Measurements from ENCODE around the gene TRIM33. TPM values are rescaled to one million over a fixed set of nuclear protein-coding genes. Genes with fewer than 3 reads are reported as not detected.

Gene TRIM33
- total RNA-seq, 1 donor from 2014 or later, result 72.3 TPM

- Mint-ChIP-seq H3K4me3 (no peak overlapping the region), H3K9me3 (peaks cover 7% of the 10 kb centered on the region), H3K4me1 (no peaks in the 10 kb centered on the region), H3K27me3 (ENCODE audit: low read depth) (no peaks in the 10 kb centered on the region), H3K36me3 (peaks cover 48% of the 10 kb centered on the region), H3K27ac (peak overlapping the region; percentile 61)
- DNase-seq (ENCODE audit: low spot score in 2 of 2, unreplicated experiment in 2 of 2), result no peak
- TF ChIP-seq CTCF (IDR thresholded peaks at IDR 0.05; ENCODE audit: unreplicated experiment), result no peak
Measured at GRCh38 chr1:114458237-114458777, 52.7 kb downstream of the TRIM33 start.

- Mint-ChIP-seq H3K4me1 (no peaks in the 10 kb centered on the region), H3K4me3 (no peak overlapping the region), H3K9me3 (peaks cover 7% of the 10 kb centered on the region), H3K36me3 (peaks cover 51% of the 10 kb centered on the region), H3K27ac (peak overlapping the region; percentile 61), H3K27me3 (ENCODE audit: low read depth) (no peaks in the 10 kb centered on the region)
- no peak for TF ChIP-seq CTCF (IDR thresholded peaks at IDR 0.05; ENCODE audit: unreplicated experiment)
- no peak for DNase-seq (ENCODE audit: low spot score in 2 of 2, unreplicated experiment in 2 of 2)
Measured at GRCh38 chr1:114457675-114458236, 53.2 kb downstream of the TRIM33 start.

GRCh38 chr1:114456586-114456985 is 54.4 kb downstream of the TRIM33 start:
- no peak overlapping the region for H3K27ac Mint-ChIP-seq
- H3K9me3 Mint-ChIP-seq, result peaks cover 7% of the 10 kb centered on the region
- no peak overlapping the region for H3K4me3 Mint-ChIP-seq
- DNase-seq (ENCODE audit: low spot score in 2 of 2, unreplicated experiment in 2 of 2), result no peak
- H3K4me1 Mint-ChIP-seq, result no peaks in the 10 kb centered on the region
- no peaks in the 10 kb centered on the region for H3K27me3 Mint-ChIP-seq (ENCODE audit: low read depth)
- peaks cover 51% of the 10 kb centered on the region for H3K36me3 Mint-ChIP-seq
- TF ChIP-seq CTCF (IDR thresholded peaks at IDR 0.05; ENCODE audit: unreplicated experiment), result no peak

- H3K27me3 Mint-ChIP-seq (ENCODE audit: low read depth), result no peaks in the 10 kb centered on the region
- no peak overlapping the region for H3K4me3 Mint-ChIP-seq
- H3K27ac Mint-ChIP-seq, result peak overlapping the region; percentile 8
- peaks cover 56% of the 10 kb centered on the region for H3K36me3 Mint-ChIP-seq
- H3K9me3 Mint-ChIP-seq, result peaks cover 7% of the 10 kb centered on the region
- H3K4me1 Mint-ChIP-seq, result no peaks in the 10 kb centered on the region
- no peak for DNase-seq (ENCODE audit: low spot score in 2 of 2, unreplicated experiment in 2 of 2)
- TF ChIP-seq CTCF (IDR thresholded peaks at IDR 0.05; ENCODE audit: unreplicated experiment), result no peak
Measured at GRCh38 chr1:114455102-114455785, 55.8 kb downstream of the TRIM33 start.

GRCh38 chr1:114454539-114454938 is 56.5 kb downstream of the TRIM33 start:
- Mint-ChIP-seq H3K4me3 (no peak overlapping the region), H3K4me1 (no peaks in the 10 kb centered on the region), H3K27me3 (ENCODE audit: low read depth) (no peaks in the 10 kb centered on the region), H3K9me3 (peaks cover 7% of the 10 kb centered on the region), H3K36me3 (peaks cover 54% of the 10 kb centered on the region), H3K27ac (no peak overlapping the region)
- no peak for DNase-seq (ENCODE audit: low spot score in 2 of 2, unreplicated experiment in 2 of 2)
- no peak for TF ChIP-seq CTCF (IDR thresholded peaks at IDR 0.05; ENCODE audit: unreplicated experiment)

Measured in mesothelial cell of epicardium (in vitro differentiated cells).